GM21786 (cell line): ENCODE results near the gene UPP2.

ENCODE experiments used
- ATAC-seq: cut with Tn5 transposase; IDR thresholded peaks from one replicate; pipeline ENCODE4 v1.9.1; 2021; ENCODE audit not compliant: unreplicated experiment

Gene UPP2

GRCh38 chr2:158101384-158101926 lies at the start of gene UPP2:
Gene UPP2, plus strand, starts transcription at chr2:158101876. Its CDS starts 188 bp downstream, at chr2:158102064.
- no peak for ATAC-seq

- ATAC-seq, result no peak
Observed at GRCh38 chr2:158052761-158053160, 48.9 kb upstream of the UPP2 start.

GRCh38 chr2:158056875-158057274 lies 44.8 kb upstream of the UPP2 start:
- ATAC-seq, result no peak

GRCh38 chr2:158060160-158060834 lies 41.4 kb upstream of the UPP2 start:
- no peak for ATAC-seq

- no peak for ATAC-seq
Observed at GRCh38 chr2:158060835-158061435, 40.7 kb upstream of the UPP2 start.

- ATAC-seq, result no peak
Observed at GRCh38 chr2:158061763-158062162, 39.9 kb upstream of the UPP2 start.

- no peak for ATAC-seq
Observed at GRCh38 chr2:158066046-158066713, 35.5 kb upstream of the UPP2 start.

GRCh38 chr2:158071018-158071417 lies 30.7 kb upstream of the UPP2 start:
- ATAC-seq, result no peak

- ATAC-seq, result no peak
Observed at GRCh38 chr2:158072361-158072760, 29.3 kb upstream of the UPP2 start.

GRCh38 chr2:158079672-158080071 lies 22.0 kb upstream of the UPP2 start:
- no peak for ATAC-seq

- no peak for ATAC-seq
Observed at GRCh38 chr2:158088093-158088492, 13.6 kb upstream of the UPP2 start.

- no peak for ATAC-seq
Observed at GRCh38 chr2:158089322-158089721, 12.4 kb upstream of the UPP2 start.

- no peak for ATAC-seq
Observed at GRCh38 chr2:158091647-158092046, 10.0 kb upstream of the UPP2 start.

GRCh38 chr2:158094487-158095092 lies 7.1 kb upstream of the UPP2 start:
- ATAC-seq, result no peak

GRCh38 chr2:158095269-158095668 lies 6.4 kb upstream of the UPP2 start:
- ATAC-seq, result no peak

GRCh38 chr2:158095912-158096311 lies 5.8 kb upstream of the UPP2 start:
- no peak for ATAC-seq

GRCh38 chr2:158097481-158097880 lies 4.2 kb upstream of the UPP2 start:
- ATAC-seq, result no peak

GRCh38 chr2:158098178-158098577 lies 3.5 kb upstream of the UPP2 start:
- no peak for ATAC-seq

- no peak for ATAC-seq
Observed at GRCh38 chr2:158099716-158100115, 2.0 kb upstream of the UPP2 start.

- no peak for ATAC-seq
Observed at GRCh38 chr2:158100411-158100810, 1.3 kb upstream of the UPP2 start.

GRCh38 chr2:158102446-158102845 lies 770 bp downstream of the UPP2 start:
- no peak for ATAC-seq
